NCI-H460 (cell line): ENCODE measurements around the gene PPM1H. TPM values are rescaled to one million over a fixed set of nuclear protein-coding genes. Genes with fewer than 3 reads are reported as not detected.

Experiments used
- DNase-seq: peaks from one replicate; pipeline ENCODE4 v3.0.0-alpha.2; 2016; ENCODE audit warnings: low read depth; ENCODE audit errors: extremely low read depth
- total RNA-seq: library from RNA; depleted of rRNA; stranded (reverse); fragments of >200 nt; shearing (Covaris generic); gene quantifications from 2 replicates; pipeline ENCODE4 v1.2.3, GENCODE V29; 2014

The PPM1H gene
- total RNA-seq, 1 experiment from 2014 or later: 5.2 TPM

GRCh38 chr12:62658910-62659309 lies 276.0 kb downstream of the PPM1H start:
- no peak for DNase-seq

- no peak for DNase-seq
Observed at GRCh38 chr12:62657363-62657632, 277.7 kb downstream of the PPM1H start.

- DNase-seq: no peak
Observed at GRCh38 chr12:62656591-62657362, 278.2 kb downstream of the PPM1H start.

GRCh38 chr12:62655666-62656151 lies 279.2 kb downstream of the PPM1H start:
- no peak for DNase-seq

GRCh38 chr12:62654326-62655241 lies 280.4 kb downstream of the PPM1H start:
- DNase-seq: no peak

- DNase-seq: no peak
Observed at GRCh38 chr12:62653740-62654139, 281.2 kb downstream of the PPM1H start.

- DNase-seq: no peak
Observed at GRCh38 chr12:62653304-62653703, 281.6 kb downstream of the PPM1H start.

- no peak for DNase-seq
Observed at GRCh38 chr12:62651138-62651537, 283.8 kb downstream of the PPM1H start.

- no peak for DNase-seq
Observed at GRCh38 chr12:62649412-62650138, 285.4 kb downstream of the PPM1H start.

GRCh38 chr12:62647586-62647985 lies 287.4 kb downstream of the PPM1H start:
- no peak for DNase-seq

- DNase-seq: no peak
Observed at GRCh38 chr12:62646566-62646965, 288.4 kb downstream of the PPM1H start.

- no peak for DNase-seq
Observed at GRCh38 chr12:62643486-62643885, 291.5 kb downstream of the PPM1H start.

GRCh38 chr12:62642486-62642885 lies 292.5 kb downstream of the PPM1H start:
- DNase-seq: no peak

- DNase-seq: peak; percentile 24
Observed at GRCh38 chr12:62640910-62641448, 294.0 kb downstream of the PPM1H start.

GRCh38 chr12:62637679-62638078 lies 297.3 kb downstream of the PPM1H start:
- DNase-seq: no peak

GRCh38 chr12:62635649-62636048 lies 299.3 kb downstream of the PPM1H start:
- DNase-seq: no peak

- no peak for DNase-seq
Observed at GRCh38 chr12:62632411-62632918, 302.5 kb downstream of the PPM1H start.

GRCh38 chr12:62631471-62632410 lies 303.2 kb downstream of the PPM1H start:
- DNase-seq: peak; percentile 80

GRCh38 chr12:62629971-62630739 lies 304.8 kb downstream of the PPM1H start:
- no peak for DNase-seq
